Activated CD4-positive, alpha-beta T cell treated with anti-CD3 and anti-CD28 coated beads for 24 hours (primary cell): ENCODE measurements around the gene OSGEP.

Source experiments
- DNase-seq, 2 donors: peaks; one replicate each; pipeline ENCODE4 v3.0.0-alpha.2; 2020; ENCODE audit warnings: low read depth in 2 of 2

OSGEP gene

DNA sequence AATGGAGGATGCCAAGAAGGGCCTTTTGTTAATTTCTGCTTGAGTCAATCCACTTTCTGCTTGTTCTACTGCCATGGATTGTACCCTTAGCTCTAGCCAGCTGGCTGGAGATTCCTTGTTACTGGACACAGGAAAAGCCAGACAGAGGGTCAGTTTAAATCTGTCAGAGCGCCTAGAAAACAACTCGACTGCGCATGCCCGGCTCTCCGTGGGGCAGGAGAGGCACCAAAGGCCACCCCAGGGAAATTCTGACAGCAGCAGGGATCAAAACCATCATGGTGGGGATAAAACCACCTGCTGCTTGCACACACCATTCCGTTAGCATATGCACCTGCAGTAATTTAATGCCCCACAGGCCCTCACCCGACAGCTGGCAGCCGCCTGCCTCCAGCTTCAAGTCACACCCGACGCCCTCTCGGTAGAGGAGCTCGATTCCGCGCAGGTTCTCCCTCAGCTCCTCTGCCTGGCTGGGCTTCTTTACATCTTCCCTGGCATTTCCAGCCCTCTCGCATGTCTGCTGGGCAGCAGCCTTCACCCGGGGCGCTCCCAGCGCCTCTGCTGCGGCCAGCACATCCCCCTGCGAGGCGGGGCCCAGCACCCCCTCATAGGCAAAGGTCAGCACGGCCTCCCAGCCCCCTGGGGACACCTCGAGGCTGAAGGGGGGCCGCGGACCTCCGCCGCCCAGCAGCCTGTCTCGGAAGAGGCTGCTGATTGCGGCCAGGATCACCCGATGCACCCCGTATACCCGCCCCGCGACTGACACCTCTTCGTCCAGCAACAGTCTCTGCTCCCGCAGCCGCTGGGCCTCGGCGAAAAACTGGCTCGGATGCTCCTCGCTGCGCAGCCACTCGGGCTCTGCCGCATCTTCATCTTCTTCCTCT lies 19.7 kb downstream of the OSGEP start:
- DNase-seq, result no peak

DNA sequence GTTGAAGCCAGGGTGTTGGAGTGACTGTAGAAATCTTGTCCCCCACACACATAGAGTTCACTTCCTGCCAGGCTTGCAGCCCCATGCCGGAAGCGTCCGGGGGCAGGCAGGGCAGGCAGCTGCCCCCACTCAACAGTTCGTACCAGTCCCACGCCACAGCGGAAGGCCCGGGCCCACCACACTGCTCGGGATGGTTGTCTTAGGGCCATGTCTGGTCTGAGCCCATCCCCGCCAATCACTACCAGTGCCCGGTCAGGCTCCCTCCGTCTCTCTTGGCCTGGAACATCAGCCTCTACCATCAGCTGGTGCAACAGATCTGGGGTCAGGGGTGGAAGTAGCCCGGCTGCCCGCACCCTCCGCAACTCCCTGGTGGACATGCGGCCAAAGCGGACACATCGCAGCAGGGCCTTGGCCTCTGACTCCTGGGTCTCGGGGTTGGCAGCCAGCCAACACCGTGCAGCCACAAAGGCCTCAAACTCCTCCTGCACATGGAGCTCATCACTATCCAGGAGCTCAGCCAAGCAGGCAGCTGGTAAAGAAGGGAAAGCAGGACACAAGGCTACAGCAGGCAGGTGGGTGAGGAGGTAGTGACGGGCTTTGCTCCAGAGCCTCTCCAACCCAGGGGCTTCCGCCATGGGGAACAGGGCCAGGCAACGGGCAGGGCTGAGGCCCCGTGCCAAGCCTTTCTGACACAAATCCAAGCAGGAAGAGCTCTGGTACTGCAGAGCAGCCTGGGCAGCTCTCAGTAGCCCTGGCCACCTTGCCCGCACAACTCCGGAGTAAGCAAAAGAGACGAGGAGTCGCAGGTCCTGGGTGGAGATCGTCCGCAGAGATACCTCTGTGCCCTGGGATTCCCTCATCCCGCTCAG lies 24.6 kb downstream of the OSGEP start:
- DNase-seq, result no peak

DNA sequence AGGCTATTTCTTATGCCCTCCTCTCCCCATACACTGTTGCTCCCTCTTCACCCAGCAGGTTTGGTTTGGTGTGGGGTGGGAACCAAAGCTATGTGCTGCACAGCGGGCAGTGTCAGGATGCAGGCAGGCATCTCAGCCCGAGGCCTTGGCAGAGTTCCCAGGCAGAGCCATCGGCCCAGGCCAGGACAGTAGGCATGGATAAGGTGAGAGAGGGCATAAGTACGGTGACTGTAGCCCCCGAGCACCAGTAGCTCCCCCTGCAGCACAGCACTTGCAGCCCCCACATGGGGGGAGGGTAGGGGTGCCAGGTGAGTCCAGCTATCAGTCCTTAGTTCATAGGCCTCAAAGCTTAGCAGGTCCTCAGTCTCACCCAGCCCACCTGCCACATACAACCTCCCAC lies 25.8 kb downstream of the OSGEP start:
- DNase-seq, result no peak

DNA sequence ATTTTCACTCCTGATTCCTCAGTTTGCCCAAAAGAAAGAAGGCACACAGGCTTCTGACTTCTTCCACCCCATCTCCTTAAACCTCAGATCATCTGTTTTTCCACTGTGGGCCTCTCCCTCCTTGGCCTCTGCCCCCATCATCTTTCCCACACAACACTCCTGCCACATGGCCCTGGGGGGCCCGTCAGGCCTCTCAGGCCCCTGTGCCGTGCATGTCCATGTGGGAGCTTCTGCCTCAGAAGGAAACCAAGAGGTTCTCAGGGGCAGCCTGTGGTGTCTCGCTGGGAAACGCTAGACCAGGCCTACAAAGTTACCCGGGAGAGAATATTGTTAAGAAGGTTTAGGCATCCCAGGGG lies 26.6 kb downstream of the OSGEP start:
- DNase-seq, result no peak

DNA sequence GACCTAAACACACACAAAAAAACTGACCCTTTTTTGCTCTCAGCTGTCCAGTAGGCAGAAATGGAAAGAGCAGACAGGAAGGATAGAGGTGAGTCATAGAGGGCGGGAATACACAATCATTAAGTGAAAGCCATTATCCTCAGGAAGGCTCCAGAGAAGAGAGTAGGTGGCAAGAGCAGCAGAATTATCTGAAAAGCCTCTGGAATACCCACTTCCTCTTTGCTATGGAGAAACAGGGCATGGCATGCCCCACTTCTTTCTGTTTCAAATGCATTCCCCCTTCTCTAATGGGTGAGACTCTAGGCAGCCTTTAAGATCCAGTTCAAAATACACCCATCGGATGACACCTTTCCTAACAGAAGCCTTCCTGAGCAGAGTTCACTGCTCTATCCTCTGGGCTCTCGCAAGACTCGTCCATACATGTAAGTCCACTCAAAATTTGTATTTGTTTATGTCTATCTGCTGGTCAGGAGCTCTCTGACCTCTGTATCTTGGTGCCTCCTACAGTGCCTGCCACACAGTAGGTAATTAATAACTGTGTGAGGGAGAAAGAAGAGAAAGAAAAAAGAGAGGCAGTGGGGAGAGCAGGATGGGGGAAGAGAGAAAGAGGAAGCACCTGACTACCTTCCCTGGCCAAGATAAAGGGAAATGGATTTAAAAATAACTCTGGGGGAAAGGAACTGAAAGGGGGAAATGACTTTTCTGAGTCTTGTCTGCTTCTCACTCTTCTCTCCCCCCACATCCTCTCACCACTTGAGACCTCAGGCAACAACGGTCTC lies 27.2 kb downstream of the OSGEP start:
- DNase-seq, result no peak

DNA sequence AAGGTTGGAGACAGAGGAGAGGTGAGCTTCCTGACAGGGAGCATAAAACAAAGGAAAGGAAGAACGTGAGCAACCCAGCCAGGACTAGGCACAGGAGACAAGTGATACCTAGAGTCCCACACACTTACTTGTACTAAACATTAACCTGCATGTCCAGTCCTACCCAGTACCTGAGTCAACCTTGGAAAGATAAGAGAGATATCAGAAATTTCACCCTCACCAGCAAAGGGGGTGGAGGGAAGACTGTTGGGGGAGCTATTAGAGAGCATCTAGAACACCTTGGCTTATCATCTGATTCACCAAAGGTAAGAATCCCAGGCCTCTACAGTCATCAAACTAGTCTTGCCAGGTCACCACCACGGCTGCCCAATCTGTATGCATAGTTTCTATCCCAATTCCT lies 29.8 kb downstream of the OSGEP start:
- no peak for DNase-seq

DNA sequence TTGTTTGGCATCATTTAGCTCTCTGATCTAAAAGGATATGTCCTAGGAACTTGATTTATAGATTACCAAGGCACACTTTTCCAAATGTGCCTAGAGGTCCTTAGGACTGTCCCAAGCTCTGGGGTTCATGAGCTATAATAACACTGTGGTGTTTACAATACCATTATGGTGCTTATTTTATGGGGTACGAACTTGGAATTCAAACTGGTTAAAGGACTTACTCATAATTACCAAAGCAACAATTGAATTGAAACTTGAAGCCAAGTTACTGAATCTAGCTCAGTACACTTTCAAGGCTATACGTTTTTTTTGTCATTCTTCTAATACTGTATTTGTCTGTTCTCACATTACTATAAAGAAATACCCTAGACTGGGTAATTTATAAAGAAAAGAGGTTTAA lies 31.7 kb downstream of the OSGEP start:
- no peak for DNase-seq

DNA sequence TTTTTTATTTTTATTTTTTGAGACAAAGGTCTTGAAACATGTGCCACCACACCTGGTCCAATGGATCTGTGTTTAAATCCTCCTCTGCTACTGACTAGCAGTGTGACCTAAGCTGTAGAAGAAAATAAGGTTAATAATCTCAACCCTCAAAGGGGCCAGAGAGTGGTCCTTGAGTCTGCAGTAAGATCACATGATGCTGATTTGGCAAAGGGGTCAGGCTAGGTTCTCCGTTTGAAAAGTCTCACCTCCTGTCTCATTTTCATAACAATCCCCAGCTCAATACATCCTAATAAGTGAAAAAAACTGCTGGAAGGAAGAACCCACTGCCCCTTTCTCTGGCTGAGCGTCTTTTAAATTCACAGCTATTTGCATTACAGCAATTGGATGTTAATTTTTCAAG lies 33.3 kb downstream of the OSGEP start:
- no peak for DNase-seq

DNA sequence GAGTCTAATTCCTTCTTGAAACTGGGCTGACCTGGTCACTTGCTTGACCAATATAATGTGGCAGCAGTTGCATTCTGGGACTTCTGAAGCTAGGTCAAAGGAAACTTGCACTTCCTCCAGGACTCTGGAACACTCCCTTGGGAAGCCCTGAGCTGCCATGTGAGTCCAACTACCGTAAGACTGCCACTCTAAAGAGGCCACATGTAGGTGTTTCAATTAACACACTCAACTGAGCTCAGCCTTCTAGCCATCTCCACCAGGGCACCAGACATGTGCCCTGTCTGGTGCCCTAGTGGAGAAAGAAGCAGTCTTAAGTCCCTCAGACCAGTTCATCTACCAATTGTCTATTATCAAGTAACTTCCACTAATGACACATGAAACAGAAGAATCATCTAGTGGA lies 35.2 kb downstream of the OSGEP start:
- DNase-seq, result no peak

DNA sequence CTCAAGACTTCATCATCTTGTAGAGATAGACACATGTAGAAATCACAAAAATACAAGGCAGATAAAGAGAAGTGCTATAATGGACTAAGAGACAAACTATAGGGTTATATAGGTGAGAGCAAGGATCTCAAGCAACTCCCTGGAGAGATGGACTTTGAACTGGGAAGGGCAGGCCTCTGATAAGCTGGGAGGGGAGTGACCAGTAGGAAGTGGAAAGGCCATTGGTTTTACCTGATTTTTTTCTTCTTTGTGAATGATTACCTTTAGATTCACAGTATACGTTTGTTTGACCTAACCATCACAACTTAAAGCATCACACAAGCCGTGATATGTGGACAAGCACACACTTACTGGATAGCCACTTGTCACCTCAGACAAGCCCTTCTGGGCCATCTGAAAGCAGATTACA lies 36.1 kb downstream of the OSGEP start:
- no peak for DNase-seq

DNA sequence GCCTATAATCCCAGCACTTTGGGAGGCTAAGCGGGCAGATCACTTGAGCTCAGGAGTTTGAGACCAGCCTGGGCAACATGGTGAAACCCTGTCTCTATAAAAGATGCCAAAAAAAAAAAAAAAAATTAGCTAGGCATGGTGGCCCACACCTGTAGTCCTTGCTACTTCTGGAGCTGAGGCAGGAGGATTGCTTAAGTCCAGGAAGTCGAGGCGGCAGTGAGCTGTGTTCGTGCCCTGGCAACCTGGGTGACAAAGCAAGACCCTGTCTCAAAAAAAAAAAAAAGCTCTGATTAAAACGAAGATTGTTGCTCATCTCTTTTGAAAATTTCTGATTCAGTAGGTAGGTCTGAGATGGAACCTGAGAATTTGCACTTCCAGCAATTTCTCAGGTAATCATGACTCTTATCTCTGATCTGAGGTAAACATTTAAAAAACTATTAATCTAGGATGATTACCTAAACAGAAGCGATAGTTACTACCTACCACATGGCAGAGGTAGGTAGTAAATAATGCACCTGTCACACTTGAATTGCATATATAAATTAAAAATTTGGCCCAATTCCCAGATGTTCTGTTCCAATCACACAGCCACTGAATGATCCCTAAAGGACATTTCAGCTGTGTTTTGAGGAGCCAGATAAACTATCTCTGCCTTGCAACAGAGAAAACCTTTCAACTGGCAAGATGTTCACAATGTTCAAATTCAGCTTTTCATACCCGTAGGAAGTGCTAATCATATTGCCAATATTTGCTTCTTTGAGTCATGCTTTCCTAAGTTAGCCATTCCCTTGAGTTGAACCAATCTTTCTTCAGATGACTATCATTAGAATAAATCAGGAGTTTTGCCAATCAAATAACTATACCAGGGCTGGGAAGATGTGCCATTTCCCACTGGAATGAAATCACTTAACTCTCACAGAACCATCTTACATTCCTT lies 37.1 kb downstream of the OSGEP start:
- no peak for DNase-seq

DNA sequence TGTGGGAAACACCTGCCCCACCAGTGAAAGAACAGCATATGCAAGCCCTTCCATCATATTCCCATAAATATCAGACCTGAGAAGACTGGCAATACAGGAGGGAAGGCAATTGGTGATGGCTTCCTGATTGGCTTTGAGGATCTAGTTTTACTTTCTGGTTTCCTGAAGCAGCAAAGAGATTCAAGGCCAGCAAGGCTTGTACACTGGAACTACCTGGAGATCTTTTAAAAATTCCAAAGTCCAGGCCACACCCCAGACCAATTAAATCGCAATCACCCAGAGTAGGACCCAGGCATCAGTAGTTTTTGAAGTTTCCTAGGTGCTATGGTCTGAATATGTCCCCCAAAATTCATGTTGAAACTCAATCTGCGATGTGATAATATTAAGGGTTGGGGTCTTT lies 38.4 kb downstream of the OSGEP start:
- no peak for DNase-seq

DNA sequence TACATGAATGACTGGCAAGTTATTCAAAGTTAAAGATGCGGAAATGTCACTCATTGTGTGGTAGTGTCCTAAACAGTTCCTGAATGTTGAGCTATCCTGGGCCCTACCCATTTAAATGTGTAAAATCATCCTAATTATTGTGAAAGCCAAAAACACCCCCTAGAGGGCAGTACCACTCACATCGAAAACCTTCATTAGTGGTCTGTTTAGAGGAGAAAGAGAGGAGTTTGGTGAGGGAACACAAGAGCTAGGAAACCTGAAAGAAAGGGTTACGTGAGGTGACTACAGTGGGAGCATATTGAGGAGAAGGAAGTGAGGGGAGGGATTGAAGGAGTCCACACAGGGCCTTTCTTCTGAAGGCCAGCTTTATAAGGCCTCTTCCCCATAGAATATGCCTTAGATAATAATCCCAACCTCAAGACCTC lies 38.8 kb downstream of the OSGEP start:
- DNase-seq, result peak in 1 of 2 donors; percentile 31

DNA sequence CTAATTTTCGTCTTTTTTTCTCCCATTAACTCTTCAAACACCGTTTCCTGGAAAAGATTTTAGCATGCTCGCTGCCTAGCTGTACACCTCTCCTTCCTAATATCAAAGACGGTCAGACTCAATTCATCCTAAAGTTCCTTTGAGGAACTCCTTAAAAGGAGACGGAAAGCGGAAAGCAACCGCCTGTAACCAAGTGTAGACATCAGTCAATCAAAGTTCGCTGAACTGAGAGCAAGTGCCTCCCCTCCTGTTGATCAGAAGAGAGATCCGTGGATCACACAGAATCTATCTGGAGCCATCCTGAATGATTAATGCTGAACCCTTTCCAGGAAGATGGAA lies 40.9 kb downstream of the OSGEP start:
- no peak for DNase-seq

DNA sequence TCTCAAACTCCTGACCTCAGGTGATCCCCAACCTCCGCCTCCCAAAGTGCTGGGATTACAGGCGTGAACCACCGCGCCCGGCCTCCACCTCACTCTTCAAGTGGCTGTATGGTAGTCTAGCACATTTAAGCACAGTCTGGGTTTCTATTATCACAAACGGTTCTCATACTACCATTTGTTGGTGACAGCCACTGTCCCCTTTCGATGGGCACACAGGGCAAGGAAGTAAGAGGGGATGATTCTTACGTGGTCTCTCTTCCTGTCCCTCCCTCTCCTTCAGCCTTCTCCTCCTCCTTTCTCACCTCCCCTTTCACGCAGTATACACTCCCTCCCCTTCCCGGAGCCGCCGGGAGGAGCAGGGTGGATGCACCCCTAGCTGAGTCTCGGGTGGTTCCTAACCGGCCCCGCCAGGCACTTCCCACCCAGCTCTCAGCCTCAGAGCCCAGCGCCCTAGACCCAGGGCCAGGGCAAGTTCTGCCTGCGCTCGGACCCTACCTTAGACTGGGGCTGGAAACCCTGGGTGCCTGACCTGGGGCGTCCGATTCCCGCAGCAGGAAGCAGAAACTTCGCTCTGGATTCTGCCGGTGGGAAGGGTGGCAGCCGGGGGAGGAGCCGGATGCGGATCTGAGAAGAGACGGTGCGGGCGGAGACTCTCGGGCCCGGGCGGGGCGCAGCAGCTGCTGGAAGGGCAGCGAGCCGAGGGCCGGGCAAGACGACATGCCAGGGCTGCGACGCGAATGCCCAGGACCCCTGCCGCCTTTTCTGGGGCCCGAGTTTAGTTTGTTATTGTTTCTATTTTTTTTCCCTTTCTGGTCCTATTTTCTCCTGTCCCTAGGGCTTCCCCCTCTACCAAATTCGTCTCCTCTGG lies 41.5 kb downstream of the OSGEP start, which contains the start of gene TEP1:
Gene TEP1, minus strand, starts transcription at position 626 of the 868 bp plus-strand sequence. CDS start 5,062 bp downstream, outside the sequence.
- DNase-seq, result peak; percentile 58 to 64

DNA sequence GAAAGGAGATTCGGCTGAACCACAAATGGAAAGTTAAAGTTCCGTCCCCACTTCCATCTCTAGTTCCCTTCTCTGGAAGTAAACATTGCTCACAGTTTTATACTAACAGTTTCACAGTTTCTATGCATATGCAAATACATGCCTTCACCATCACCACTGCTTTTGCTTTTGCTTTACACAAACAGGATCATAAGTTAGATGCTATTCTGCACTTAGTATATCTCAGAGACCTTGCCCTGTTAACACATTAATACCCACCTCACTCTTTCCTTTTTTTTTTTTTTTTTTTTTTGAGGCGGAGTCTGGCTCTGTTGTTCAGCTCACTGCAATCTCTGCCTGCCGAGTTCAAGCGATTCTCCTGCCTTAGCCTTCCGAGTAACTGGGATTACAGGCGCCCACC lies 42.2 kb downstream of the OSGEP start:
- no peak for DNase-seq

DNA sequence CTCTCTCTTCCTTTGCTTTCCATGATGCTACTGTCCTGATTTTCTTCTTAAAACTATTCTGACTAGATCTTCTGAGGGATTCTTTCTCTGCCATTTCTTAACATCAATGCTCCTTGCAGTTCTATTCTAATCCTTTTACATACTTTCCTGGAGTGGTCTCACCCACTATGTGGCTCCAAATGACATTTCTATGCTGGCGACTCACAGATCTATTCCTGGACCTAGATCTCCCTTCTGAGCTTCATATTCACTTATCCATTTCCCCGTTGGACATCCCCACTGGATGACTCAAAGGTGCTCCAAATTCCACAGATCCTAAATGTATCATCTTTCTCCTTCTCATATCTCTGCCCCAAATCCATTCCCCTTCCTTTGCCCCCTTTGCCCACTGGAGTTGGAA lies 45.4 kb downstream of the OSGEP start:
- no peak for DNase-seq

DNA sequence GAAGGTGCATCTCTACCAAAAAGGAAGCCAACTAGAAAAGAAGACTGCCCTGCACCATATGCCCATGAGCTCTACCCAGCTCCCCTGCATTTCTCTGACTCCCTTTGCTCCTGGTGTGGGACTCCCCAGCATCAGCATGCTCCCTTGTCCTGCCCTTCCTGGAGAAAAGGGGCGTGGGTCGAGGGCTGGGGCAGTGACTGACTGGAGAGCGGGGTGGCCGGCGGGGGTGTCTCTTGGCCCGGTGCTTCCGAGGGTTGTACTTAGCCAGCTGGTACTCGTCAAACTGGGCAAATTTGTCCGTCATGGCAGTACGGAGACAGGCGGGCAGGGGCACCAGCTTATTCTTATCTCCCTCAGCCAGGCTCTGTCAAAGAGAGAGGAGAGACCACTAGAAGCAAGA lies 51.1 kb downstream of the OSGEP start:
- DNase-seq, result no peak

DNA sequence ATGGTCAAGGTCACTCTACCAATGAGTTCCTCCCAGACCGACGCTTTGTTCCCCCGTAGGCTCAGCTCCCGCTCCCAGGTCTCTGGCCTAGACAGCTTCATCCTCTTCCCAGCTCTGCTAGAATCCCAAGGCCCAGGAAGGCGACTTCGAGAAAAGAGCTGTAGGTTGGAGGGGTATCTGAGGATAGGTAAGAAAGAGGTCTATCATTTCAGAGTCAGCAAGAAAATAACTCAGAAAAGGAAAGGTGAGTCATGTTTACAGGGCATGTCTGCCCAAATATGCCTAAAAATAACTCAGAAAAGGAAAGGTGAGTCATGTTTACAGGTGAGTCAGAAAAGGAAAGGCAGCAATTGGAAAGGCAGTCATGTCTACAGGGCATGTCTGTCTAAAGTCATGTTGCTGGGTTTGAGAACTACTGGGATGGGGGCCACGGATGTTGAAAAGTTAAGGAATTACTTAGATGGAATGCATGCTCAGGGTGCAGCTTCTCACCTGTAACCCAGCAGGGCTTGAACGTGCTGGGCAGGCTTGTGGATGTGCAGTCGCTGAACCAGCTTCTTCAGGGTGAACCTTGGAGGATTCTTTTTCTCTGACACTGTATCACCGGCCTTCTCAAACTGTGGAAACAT lies 53.5 kb downstream of the OSGEP start:
- DNase-seq, result peak in 1 of 2 donors; percentile 9

DNA sequence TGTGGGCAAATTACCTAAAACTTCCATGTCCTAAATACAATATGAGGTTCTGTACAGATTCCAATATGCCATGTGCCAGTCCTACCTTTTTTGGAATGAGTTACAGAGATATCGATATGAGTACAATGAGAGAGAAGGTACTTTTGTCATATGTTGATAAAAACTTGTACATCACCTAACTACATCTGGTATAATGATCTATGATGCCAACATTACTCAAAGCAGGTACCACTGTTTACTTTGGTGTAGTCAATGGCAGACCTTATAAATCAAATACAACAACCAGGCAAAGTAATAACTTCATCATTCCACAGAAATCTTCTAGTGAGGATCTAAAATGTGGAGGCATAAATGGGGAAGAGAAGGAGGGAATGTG lies 54.0 kb downstream of the OSGEP start:
- DNase-seq, result no peak
